T-helper 2 cell treated with Interferon-gamma antibody and Interleukin-4, amounts not matched to agents 100 ng/mL and 5 ng/mL, for 36 hours (primary cell): ENCODE measurements around the gene CNN2. TPM values are rescaled to one million over a fixed set of nuclear protein-coding genes. Genes with fewer than 3 reads are reported as not detected.

Source experiments
- intact Hi-C: fragments of 100-400 bp; cut with micrococcal nuclease; formaldehyde crosslinking; loops from one replicate; pipeline ENCODE4 v1.15.1; 2023
- total RNA-seq: library from RNA; stranded (reverse); gene quantifications from 2 replicates; pipeline ENCODE4 v1.2.3, GENCODE V29; 2022

The CNN2 gene
- total RNA-seq, 1 donor from 2014 or later, result 561 TPM

GRCh38 chr19:1063909-1064660, 37.7 kb downstream of the CNN2 start:
- intact Hi-C loops, result no loop called here

DNA sequence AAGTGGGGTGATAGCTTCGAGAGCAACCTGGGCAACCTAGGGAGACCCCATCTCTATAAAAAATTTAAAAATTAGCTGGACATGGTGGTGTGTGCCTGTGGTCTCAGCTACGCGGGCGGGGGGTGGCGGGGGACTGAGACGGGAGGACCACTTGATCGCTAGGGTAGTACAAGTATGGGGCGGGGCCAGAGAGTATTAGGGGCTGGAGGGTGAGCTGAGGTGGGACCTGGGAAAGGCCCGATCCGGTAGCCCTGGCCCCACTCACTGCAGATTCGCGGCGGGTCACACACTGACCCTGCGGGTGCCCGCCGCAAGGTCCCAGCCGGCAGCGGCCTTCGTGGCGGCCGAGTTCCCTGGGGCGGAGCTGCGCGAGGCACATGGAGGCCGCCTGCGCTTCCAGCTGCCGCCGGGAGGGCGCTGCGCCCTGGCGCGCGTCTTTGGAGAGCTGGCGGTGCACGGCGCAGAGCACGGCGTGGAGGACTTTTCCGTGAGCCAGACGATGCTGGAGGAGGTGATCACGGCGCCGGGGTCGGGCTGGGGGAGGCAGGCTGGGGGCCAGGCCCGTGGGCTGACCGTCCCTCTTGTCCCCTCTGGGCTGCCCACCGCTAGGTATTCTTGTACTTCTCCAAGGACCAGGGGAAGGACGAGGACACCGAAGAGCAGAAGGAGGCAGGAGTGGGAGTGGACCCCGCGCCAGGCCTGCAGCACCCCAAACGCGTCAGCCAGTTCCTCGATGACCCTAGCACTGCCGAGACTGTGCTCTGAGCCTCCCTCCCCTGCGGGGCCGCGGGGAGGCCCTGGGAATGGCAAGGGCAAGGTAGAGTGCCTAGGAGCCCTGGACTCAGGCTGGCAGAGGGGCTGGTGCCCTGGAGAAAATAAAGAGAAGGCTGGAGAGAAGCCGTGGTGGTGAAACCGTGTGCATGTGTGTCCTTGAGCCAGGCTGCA, 38.5 kb downstream of the CNN2 start:
- intact Hi-C loops, result no loop called here

- intact Hi-C loops, result no loop called here
These were observed 39.2 kb downstream of the CNN2 start for GRCh38 chr19:1065606-1066109.

DNA sequence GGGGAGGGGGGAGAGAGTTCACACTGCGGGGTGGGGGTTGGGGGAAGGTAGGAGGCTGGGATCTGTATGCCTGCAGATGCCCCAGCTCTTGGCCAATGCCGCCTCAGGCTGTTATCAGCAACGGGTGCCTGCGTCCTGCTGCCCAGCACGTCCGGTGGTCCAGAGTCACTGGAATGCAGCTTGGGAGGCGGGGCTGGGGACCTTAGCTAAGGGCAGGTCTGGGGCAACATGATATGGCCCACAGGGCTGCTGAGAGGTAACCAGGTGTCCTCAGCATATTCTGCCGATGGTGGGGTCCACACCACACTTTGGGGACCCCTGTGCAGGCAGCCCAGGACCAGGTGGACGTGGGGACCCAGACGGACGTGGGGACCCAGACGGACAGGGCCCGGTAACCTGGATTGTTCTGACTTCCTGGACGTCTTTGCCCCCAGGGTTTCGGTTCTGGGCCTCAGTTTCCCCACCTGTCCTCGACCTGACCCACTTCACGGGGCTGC, 39.9 kb downstream of the CNN2 start:
- intact Hi-C loops, result no loop called here

DNA sequence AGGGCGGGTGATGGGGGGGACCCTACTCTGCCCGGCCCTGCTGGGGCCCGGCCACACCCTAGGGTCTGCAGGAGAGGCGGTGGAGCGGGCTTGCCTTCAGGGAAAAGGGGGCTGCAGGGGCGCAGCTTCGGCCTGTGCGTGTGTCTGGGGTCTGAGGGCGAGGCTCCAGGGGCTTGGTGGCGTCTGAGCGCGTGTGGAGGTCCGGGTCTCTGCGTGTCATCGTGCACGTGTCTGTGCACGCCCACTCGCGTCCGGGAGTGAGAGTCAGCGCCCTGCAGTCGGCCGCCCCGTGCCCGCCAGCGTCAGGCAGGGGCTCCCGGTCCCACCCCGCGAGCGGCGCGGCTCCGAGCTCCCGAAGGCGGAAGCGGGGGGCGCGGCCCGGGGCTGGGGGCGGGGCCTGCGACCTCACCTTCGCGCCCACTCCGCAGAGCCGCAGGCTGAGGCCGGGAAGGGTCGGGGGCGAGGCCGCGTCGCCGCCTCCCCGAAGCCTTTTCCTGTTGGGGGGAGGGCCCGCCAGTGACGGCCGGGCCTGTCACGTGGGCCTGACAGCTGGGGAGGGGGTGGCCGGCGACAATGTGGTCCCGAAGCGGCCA, 40.4 kb downstream of the CNN2 start, which contains the start of gene ARHGAP45:
ARHGAP45 (plus strand) TSS at position 420 of the 593 bp plus-strand sequence. CDS start 239 bp downstream, outside the sequence.
- intact Hi-C loops, result no loop called here

DNA sequence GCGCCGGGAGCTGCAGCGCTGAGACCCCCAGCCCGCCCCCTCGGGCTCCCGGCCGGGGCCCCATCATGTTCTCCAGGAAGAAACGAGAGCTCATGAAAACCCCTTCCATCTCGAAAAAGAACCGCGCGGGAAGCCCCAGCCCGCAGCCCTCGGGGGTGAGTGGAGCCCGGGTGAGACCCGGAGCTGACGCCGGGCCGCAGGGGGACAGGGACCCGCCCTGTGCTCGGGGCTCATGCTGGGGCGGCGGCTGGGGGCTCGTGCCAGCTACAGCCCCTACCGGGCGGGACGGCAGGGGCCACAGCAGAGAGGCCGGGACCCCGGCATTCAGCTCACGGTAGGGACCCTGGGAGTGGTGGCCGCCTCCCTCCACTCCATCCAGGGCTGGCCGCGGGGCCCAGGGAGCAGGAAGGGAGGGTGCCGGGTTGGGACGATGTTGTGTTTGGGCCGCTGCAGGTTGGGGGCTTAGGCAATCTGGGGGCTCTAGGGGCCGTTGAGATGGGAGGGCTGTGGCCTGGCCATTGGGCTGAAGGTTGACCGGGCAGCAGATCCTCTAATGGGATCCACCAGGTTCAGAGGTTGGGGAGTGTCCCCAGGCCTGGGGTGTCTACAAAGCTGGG, 41.0 kb downstream of the CNN2 start:
- intact Hi-C loops, result no loop called here

- intact Hi-C loops, result loop anchor here (1.0 to 2.0 kb wide), 4 partner anchors 9 to 42 kb away; partner anchors contain the start of genes ABCA7 and CNN2
These were observed 41.9 kb downstream of the CNN2 start for GRCh38 chr19:1068009-1069001.

GRCh38 chr19:1069009-1069779, 42.8 kb downstream of the CNN2 start:
- intact Hi-C loops, result loop anchor here (1.0 to 2.0 kb wide), 4 partner anchors 8 to 42 kb away; partner anchors contain the start of genes ABCA7 and CNN2

GRCh38 chr19:1070576-1070930, 44.1 kb downstream of the CNN2 start:
- intact Hi-C loops, result no loop called here

- intact Hi-C loops, result no loop called here
These were observed 44.8 kb downstream of the CNN2 start for GRCh38 chr19:1070931-1071791.

DNA sequence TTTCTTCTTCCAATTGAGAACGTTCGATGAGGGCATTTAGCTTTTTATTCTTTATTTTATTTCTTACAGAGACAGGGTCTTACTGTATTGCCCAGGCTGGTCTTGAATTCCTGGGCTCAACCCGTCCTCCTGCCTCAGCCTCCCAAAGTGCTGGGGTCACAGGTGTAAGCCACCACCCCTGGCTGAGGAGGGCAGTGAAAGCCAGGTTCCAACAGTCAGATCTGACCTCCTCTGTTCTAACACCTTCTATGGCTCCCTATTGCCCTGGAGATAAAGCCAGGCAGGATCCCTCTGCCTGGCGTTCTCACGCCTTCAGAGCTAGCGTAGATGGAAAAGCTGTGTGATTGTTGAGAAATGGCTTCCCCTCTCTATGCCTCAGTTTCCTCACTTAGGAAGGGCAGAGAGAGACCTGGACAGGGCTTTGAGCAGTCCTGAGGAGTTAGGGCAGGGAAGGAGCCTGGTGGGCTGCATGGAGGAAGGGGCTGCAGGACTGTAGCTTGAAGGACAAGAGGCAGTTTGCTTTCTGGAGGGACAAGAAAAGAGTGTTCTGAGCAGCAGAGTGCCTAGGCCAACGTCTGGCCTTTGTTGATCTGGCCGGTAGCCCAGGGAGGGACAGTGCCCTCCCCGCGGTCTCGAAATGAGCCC, 46.1 kb downstream of the CNN2 start:
- intact Hi-C loops, result no loop called here

GRCh38 chr19:1073063-1073955, 46.9 kb downstream of the CNN2 start:
- intact Hi-C loops, result no loop called here

DNA sequence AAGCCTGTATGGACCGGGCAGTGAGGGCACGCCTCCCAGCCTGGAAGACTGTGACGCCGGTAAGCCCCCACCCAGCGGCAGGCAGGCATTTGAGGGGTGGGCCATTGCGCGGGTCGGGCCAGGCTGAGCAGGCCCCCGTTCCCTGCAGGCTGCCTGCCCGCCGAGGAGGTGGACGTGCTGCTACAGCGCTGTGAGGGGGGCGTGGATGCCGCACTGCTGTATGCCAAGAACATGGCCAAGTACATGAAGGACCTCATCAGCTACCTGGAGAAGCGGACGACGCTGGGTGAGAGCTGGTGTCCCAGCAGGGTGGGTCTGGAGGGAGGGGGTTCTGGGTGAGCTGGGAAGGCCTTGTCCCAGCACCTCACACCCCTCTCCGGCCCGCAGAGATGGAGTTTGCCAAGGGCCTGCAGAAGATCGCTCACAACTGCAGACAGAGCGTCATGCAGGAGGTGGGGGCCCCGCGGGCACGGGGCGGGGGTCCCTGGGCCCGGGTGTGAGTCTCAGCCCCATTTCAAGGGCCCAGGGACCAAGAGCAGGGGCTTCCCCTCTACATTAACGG, 47.6 kb downstream of the CNN2 start:
- intact Hi-C loops, result no loop called here

- intact Hi-C loops, result no loop called here
These were observed 48.3 kb downstream of the CNN2 start for GRCh38 chr19:1074544-1075283.

DNA sequence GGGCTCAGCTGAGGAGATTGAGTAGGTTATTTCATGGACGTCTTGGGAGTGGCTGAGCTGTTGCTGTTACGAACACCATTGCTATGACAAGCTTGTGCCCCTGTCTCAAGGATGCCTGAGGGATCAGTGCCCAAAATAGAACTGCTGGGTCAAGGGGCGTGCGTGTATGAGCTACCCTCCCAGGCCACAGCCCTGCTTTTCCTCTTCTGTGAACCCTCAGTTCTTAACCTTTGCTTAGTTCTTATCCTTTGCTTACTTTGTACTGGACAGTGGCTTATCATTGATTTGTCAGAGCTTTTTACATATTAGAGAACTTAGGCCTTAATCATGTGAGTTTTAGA, 49.6 kb downstream of the CNN2 start:
- intact Hi-C loops, result no loop called here
